Measurements from ENCODE around the gene FAM20A. TPM values are rescaled to one million over a fixed set of nuclear protein-coding genes. Genes with fewer than 3 reads are reported as not detected.

The FAM20A gene
- polyA plus RNA-seq: 0.34 TPM in 1 of 2 replicates, not detected in the other

DNA sequence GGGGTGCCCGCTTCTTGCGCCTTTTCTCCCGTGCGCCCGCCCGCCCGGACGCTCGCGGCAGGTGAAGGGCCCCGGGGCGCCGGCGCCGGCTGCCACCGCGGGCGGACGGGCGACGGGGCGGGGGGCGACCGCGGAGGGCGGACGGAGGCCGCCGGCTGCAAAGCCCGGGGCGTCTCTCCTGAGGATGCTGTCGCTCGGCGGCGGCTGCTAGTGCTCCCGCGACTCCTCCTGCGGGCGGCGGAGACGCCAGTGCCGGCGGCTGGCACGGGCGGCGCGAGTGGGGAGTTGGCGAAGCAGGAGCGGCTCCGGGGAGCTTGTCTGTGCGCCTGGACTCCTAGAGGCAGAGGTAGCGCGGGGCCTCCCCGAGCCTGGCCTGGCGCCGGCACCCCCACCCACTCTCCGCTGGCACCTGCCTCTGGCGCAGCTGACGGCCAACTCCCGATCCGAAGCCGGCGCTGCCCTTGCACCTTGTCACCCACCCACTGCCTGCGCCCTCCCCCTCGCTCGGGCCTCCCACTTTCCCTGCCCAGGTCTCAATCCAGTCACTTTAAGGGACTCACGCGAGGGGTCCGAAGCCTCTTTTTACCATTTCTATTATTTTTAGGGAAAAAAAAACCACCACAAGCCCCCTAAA is at the start of gene FAM20A:
Gene FAM20A, minus strand, starts transcription at position 437 of the 634 bp plus-strand sequence. CDS start 701 bp downstream, outside the sequence.

DNA sequence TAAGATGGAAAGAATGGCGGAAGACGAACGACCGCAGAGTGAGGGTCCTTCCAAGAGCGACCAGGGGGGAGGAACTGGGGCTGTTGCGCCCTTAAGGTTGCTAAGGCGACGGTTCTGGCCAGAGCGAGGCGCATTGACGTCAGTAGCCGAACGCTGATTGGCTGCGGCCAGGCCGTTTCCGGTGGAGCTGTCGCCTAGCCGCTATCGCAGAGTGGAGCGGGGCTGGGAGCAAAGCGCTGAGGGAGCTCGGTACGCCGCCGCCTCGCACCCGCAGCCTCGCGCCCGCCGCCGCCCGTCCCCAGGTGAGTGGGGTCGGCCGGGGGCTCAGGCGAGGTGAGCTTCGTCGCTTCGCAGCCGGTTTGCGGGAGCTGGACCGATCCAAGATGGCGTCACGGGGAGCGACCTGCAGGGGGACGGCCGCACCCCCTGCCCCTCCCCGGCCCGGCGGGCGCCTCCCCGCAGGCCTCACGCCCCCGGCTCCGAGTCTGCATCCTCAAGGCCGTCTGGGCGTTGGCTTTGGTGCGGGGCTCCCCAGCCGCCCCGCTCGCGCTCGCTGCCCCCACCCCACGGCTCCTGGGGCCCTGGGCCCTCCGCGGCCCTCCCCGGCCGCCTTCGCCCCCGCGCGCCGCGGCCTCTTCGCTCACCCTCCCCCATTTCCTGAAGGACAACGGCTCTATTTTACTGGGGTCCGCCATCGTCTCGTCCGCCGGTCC is 88.8 kb downstream of the FAM20A start, which contains the start of gene PRKAR1A:
Gene PRKAR1A, plus strand, starts transcription at position 184 of the 713 bp plus-strand sequence. CDS start 2,970 bp downstream, outside the sequence.

Other genes with a start within 250 kb of the FAM20A start
- gene WIPI1, start 143.9 kb downstream of the FAM20A start, polyA plus RNA-seq: 29.9 and 30.2 TPM in 2 replicates
- gene PRKAR1A, start 88.9 kb downstream of the FAM20A start, polyA plus RNA-seq: 228 and 247 TPM in 2 replicates